Ovary (tissue), 3 donors: ENCODE measurements around the gene FBXL16.

Experiments used
- POLR2A ChIP-seq: fragments of 450-650 bp; IDR thresholded peaks from one replicate; pipeline ENCODE4 v1.6.1; 2017; ENCODE audit warnings: antibody characterized with exemption, mild to moderate bottlenecking, moderate library complexity
- TF ChIP-seq, protein P1 (sequence below), 3 donors: fragments of 450-650 bp in 2 of 3; fragments of 200-600 bp in 1 of 3; IDR thresholded peaks; one replicate each; pipeline versions ENCODE4 v1.5.1 to v1.8.0; 2016 to 2022; ENCODE audit warnings: antibody characterized with exemption in 3 of 3, mild to moderate bottlenecking in 1 of 3
- donor health status: DM: no; HTN: no; CAD: no.

- TF ChIP-seq, protein P1, sequence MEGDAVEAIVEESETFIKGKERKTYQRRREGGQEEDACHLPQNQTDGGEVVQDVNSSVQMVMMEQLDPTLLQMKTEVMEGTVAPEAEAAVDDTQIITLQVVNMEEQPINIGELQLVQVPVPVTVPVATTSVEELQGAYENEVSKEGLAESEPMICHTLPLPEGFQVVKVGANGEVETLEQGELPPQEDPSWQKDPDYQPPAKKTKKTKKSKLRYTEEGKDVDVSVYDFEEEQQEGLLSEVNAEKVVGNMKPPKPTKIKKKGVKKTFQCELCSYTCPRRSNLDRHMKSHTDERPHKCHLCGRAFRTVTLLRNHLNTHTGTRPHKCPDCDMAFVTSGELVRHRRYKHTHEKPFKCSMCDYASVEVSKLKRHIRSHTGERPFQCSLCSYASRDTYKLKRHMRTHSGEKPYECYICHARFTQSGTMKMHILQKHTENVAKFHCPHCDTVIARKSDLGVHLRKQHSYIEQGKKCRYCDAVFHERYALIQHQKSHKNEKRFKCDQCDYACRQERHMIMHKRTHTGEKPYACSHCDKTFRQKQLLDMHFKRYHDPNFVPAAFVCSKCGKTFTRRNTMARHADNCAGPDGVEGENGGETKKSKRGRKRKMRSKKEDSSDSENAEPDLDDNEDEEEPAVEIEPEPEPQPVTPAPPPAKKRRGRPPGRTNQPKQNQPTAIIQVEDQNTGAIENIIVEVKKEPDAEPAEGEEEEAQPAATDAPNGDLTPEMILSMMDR (IDR thresholded peaks at IDR 0.05) = peak; percentile 89 to 100 (median 97)
- peak; percentile 51 for TF ChIP-seq POLR2A
Observed at GRCh38 chr16:740764-741505, 35.3 kb upstream of the FBXL16 start, which contains the start of gene CIAO3.
